ENCODE measurements around the gene CRX.

The CRX gene

DNA sequence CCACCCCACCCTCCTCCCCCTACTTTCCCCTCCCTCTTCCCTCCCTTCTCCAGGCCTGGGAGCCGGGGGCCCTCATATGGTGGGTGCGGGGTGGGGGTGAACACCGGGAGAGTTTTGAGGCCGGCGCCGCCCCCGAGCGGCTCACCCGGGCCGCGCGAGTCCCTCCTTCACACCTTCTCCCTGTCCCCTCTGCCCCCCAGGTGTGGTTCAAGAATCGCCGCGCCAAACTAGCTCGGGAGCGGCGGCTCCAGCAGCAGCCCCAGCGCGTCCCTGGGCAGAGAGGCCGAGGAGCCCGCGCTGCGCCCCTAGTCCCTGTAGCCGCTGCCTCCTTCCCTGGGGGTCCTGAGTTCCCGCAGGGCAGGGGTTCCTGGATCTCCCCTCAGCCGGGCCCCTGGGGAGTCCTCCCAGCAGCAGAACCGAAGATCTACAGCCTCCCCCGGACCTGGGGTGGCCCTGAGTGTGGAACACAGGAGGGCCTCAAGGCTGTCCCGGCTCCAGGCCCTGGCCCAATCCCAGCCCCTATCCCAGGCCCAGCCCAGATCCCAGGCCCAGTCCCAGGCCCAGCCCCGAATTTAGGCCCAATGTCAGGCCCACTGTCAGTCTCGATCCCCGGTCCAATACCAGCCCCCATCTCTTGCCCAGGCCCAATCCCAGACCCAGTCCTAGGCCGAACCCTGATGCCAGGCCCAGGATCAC, 39.0 kb downstream of the CRX start:
- no peak for DNase-seq

DNA sequence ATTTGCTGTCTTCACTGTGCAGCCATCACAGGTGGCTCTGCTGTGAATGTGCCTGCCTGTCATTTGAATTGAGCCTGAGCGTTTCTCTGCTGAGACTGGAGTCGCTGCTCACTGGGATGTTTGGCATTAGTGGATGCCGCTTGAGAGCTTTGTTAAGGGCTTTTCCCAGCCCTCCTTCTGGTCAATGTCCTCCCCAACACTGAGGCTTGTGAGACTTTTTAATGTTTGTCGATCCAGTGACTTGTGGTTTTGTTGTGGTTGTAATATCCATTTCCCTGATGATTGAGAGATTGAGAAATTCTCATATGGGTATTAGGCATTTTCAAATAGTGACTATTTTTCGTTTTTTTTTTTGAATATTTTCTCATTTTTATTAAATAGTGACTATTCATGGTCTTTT, 39.9 kb downstream of the CRX start:
- no peak for DNase-seq

- peak; percentile 75 to 92 (median 89) for DNase-seq
Observed at GRCh38 chr19:47863514-47863936, 41.8 kb downstream of the CRX start.

DNA sequence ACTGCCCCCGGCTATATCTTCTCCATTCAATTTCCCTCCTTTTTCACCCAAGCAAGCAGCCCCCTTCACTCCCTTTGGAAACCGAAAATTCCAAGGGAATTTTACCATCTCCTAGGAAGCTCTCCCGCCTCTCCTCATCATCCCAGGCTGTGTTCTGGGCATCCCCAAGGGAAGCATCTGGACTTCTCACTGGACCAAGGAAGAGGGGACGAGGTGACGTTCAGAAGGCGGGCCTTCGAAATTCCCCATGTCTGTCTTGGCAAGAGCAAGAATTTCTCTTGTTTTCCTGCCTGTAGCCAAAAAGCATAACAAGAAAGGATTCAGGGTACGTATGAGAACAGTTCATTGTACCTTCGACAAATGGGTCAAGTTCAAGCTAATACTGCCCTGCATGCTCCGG, 43.4 kb downstream of the CRX start:
- DNase-seq: no peak

- DNase-seq: no peak
Observed at GRCh38 chr19:47878906-47879305, 57.2 kb downstream of the CRX start.

DNA sequence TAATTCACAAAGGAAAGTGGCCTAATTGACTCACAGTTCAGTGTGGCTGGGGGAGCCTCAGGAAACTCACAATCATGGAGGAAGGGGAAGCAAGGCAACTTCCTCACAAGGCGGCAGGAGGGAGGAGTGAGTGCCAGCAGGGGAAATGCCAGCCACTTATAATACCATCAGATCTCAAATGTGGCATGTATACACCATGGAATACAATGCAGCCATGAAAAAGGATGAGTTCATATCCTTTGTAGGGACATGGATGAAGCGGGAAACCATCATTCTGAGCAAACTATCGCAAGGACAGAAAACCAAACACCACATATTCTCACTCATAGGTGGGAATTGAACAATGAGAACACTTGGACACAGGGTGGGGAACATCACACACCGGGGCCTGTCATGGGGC, 57.6 kb downstream of the CRX start:
- DNase-seq: peak in 1 of 4 experiments; percentile 4

GRCh38 chr19:47881757-47882156, 60.0 kb downstream of the CRX start:
- no peak for DNase-seq

DNA sequence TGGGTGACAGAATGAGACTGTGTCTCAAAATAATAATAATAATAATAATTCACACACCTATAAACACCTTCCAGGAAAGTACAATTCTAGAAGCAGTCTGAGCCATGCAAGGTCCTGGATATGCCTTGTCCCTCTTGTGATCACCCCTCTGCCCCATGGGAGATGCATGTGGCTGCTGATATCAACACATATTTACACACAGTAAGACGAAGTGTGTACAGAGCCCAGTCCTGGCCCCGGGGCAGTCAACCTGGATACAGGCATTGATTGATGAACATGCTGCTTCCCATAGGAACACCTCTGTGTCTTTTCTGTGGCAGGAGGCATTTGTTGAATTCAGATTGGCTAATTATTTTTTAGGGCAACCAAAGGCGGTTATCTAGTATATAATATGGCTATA, 61.2 kb downstream of the CRX start:
- no peak for DNase-seq

DNA sequence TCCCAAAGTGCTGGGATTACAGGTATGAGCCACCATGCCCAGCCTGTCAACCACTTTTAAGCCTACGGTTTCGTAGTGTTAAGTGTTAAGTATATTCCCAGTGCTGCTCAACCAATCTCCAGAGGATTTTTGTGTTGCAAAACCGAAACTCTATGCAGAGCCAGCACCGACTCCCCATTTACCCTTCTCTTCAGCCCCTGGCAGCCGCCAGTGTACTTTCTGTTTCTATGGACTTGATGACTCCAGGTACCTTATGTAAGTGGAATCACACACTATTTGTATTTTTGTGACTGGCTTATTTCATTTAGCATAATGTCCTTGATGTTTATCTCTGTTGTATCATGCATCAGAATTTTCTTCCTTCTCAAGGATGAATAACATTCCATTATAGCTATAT, 63.3 kb downstream of the CRX start:
- DNase-seq: no peak

- no peak for DNase-seq
Observed at GRCh38 chr19:47886010-47886559, 64.3 kb downstream of the CRX start, which contains the start of gene SULT2A1. SULT2A1 (minus strand) TSS chr19:47886315; CDS start chr19:47886257, 58 bp downstream.

DNA sequence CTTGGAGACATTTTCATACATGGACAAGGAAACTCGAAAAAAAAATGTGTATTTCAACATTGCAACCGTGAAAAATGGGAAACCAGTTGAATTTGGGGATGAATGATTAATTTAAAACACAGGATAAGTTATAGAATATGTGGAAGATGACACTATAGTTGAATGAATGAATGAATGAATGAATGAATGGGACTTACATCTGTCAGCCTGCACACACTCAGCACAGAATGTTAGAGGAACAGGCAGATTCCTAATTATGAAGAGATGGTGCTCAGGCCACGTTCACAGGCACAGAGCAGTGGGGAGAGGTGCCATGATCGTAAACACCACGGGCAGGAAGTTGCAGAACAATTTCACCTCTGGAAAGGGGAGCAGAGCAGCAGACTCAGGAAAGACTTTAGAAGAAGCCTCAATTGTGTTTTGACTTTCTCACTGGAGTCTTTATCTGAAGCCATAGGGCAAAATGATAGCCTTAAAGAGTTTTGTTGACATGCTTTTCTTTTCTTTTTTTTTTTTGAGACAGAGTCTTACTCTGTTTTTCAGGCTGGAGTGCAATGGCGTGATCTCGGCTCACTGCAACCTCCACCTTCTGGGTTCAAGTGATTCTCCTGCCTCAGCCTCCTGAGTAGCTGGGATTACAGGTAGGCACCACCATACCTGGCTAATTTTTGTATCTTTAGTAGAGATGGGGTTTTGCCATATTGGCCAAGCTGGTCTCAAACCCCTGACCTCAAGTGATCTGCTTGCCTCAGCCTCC, 69.3 kb downstream of the CRX start:
- DNase-seq: no peak

DNA sequence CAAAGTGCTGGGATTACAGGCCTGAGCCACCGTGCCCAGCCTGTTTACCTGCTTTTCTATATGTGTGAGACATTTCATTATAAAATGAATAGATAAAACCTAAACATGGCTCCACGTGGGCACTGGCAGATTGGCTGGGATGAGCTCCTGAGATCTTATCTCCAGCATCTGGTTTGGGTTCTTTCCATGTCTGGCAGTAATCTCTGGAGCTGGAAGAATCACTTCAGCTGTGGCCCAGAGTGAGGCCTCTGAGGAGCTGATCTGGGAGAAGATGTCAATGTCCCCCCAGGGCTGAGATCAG, 69.8 kb downstream of the CRX start:
- no peak for DNase-seq

GRCh38 chr19:47891923-47892666, 70.4 kb downstream of the CRX start:
- DNase-seq: no peak
